IMR-90 (cell line): ENCODE results near the gene CNGB1. TPM values are rescaled to one million over a fixed set of nuclear protein-coding genes. Genes with fewer than 3 reads are reported as not detected.

Experiments
- ATAC-seq: fragments of 200-7000 bp; cut with Tn5 transposase; 2 replicates; pipeline ENCODE4 v1.9.1; 2020; ENCODE audit warnings: low read depth, mild to moderate bottlenecking, moderate library complexity
- BruUV-seq: library from RNA; stranded (reverse); fragments of 400-500 nt; replicated peaks from 2 replicates; lab custom pipeline; 2021; lab: Mats Ljungman, UMichigan
- CTCF ChIA-PET: fragments of 300-600 bp; formaldehyde crosslinking; extraction: SDS; loops from one replicate; lab custom pipeline; 2021; ENCODE audit warnings: antibody characterized with exemption; lab: Yijun Ruan, JAX
- POLR2A ChIA-PET: fragments of 300-600 bp; sonication (Branson Sonifier 250); formaldehyde crosslinking; loops from one replicate; lab custom pipeline; 2022; ENCODE audit warnings: antibody characterized with exemption; ENCODE audit not compliant: unreplicated experiment; lab: Charles Lee
- DNase-seq: peaks from one replicate; pipeline ENCODE4 v3.0.0; 2013
- H2AFZ ChIP-seq: replicated peaks from 2 replicates; pipeline ENCODE3; 2013; ENCODE audit warnings: low read length, mild to moderate bottlenecking; ENCODE audit not compliant: poor library complexity
- H2AK5ac ChIP-seq: 2 replicates; pipeline ENCODE4 v1.6.1; 2013; ENCODE audit warnings: low read depth, low read length, inconsistent platforms
- H2AK9ac ChIP-seq: replicated peaks from 2 replicates; pipeline ENCODE3; 2013; ENCODE audit warnings: mild to moderate bottlenecking, low read depth, low read length, moderate library complexity; ENCODE audit not compliant: poor library complexity
- H2BK120ac ChIP-seq: 2 replicates; pipeline ENCODE4 v1.6.1; 2013; ENCODE audit warnings: low read depth, low read length, inconsistent platforms
- H2BK15ac ChIP-seq: 3 replicates; pipeline ENCODE4 v1.6.1; 2013; ENCODE audit warnings: low read depth, low read length, inconsistent platforms
- H2BK20ac ChIP-seq: 2 replicates; pipeline ENCODE4 v1.6.1; 2013; ENCODE audit warnings: low read depth, mild to moderate bottlenecking, inconsistent platforms, low read length, moderate library complexity
- H2BK5ac ChIP-seq: 2 replicates; pipeline ENCODE4 v1.6.1; 2013; ENCODE audit warnings: mild to moderate bottlenecking, low read depth, low read length, inconsistent platforms; ENCODE audit not compliant: poor library complexity, severe bottlenecking
- H3K14ac ChIP-seq: replicated peaks from 2 replicates; pipeline ENCODE4 v1.6.1; 2013; ENCODE audit warnings: low read depth, low read length, inconsistent platforms
- H3K18ac ChIP-seq: 2 replicates; pipeline ENCODE4 v1.6.1; 2013; ENCODE audit warnings: low read depth, low read length, control low read depth
- H3K23ac ChIP-seq: 2 replicates; pipeline ENCODE4 v1.6.1; 2013; ENCODE audit warnings: low read depth, low read length, inconsistent platforms
- H3K27ac ChIP-seq: 2 replicates; pipeline ENCODE4 v1.5.1; 2013; ENCODE audit warnings: mild to moderate bottlenecking, control low read depth, low read length; ENCODE audit not compliant: insufficient read depth
- H3K27me3 ChIP-seq: 2 replicates; pipeline ENCODE4 v1.6.1; 2013; ENCODE audit warnings: low read length; ENCODE audit not compliant: control insufficient read depth, insufficient read depth
- H3K36me3 ChIP-seq: 2 replicates; pipeline ENCODE4 v1.6.1; 2013; ENCODE audit warnings: low read length, mixed read lengths; ENCODE audit not compliant: control insufficient read depth, insufficient read depth
- H3K4ac ChIP-seq: 2 replicates; pipeline ENCODE4 v1.6.1; 2013; ENCODE audit warnings: low read depth, low read length, inconsistent platforms
- H3K4me1 ChIP-seq: 2 replicates; pipeline ENCODE4 v1.6.1; 2013; ENCODE audit warnings: low read length, mixed read lengths; ENCODE audit not compliant: control insufficient read depth, insufficient read depth
- H3K4me2 ChIP-seq: 2 replicates; pipeline ENCODE4 v1.6.1; 2013; ENCODE audit warnings: low read depth, mild to moderate bottlenecking, control low read depth, low read length, moderate library complexity
- H3K4me3 ChIP-seq: 2 replicates; pipeline ENCODE4 v1.5.1; 2013; ENCODE audit warnings: low read depth, mild to moderate bottlenecking, control low read depth, low read length, moderate library complexity; ENCODE audit not compliant: insufficient read depth
- H3K56ac ChIP-seq: 2 replicates; pipeline ENCODE4 v1.6.1; 2013; ENCODE audit warnings: low read length, inconsistent platforms; ENCODE audit not compliant: insufficient read depth; ENCODE audit errors: extremely low read depth
- H3K79me1 ChIP-seq, 2 experiments: 2 replicates each; pipeline ENCODE4 v1.6.1; 2013; ENCODE audit warnings: low read length in 2 of 2, inconsistent platforms in 1 of 2, low read depth in 1 of 2
- H3K9ac ChIP-seq: 2 replicates; pipeline ENCODE4 v1.6.1; 2013; ENCODE audit warnings: low read depth, low read length, control low read depth
- H3K9me1 ChIP-seq: 2 replicates; pipeline ENCODE4 v1.6.1; 2013; ENCODE audit warnings: low read length, inconsistent platforms; ENCODE audit not compliant: insufficient read depth
- H3K9me3 ChIP-seq: 2 replicates; pipeline ENCODE4 v1.6.1; 2013; ENCODE audit warnings: low read length; ENCODE audit not compliant: control insufficient read depth, insufficient read depth
- H4K20me1 ChIP-seq: 2 replicates; pipeline ENCODE4 v1.6.1; 2013; ENCODE audit warnings: low read length, inconsistent platforms; ENCODE audit not compliant: insufficient read depth
- H4K5ac ChIP-seq: 2 replicates; pipeline ENCODE4 v1.6.1; 2013; ENCODE audit warnings: mild to moderate bottlenecking, low read depth, low read length, control low read depth
- H4K8ac ChIP-seq, 2 experiments: 2 replicates each; pipeline ENCODE4 v1.6.1; 2013; ENCODE audit warnings: low read depth in 2 of 2, low read length in 2 of 2, control low read depth in 1 of 2, inconsistent platforms in 1 of 2
- H4K91ac ChIP-seq: 2 replicates; pipeline ENCODE4 v1.6.1; 2013; ENCODE audit warnings: low read depth, low read length, inconsistent platforms; ENCODE audit not compliant: insufficient read depth
- BHLHE40 ChIP-seq: fragments of 150-350 bp; IDR thresholded peaks from 2 replicates; pipeline ENCODE4 v1.6.1; 2016; ENCODE audit warnings: mild to moderate bottlenecking, low read depth, low read length
- CEBPB ChIP-seq: IDR thresholded peaks from 2 replicates; pipeline ENCODE4 v1.6.1; 2012; ENCODE audit warnings: low read depth, low read length, improper control_type of control experiment
- CHD1 ChIP-seq: IDR thresholded peaks from 2 replicates; pipeline ENCODE4 v1.6.1; 2012; ENCODE audit warnings: low read depth, low read length, improper control_type of control experiment
- FOS ChIP-seq: fragments of 150-350 bp; IDR thresholded peaks from 2 replicates; pipeline ENCODE4 v1.6.1; 2016; ENCODE audit warnings: low read depth, low read length
- MAFK ChIP-seq: IDR thresholded peaks from 2 replicates; pipeline ENCODE4 v1.6.1; 2012; ENCODE audit warnings: low read depth, low read length, improper control_type of control experiment
- MAZ ChIP-seq: IDR thresholded peaks from 2 replicates; pipeline ENCODE4 v1.6.1; 2012; ENCODE audit warnings: low read depth, mild to moderate bottlenecking, low read length, improper control_type of control experiment, moderate library complexity, borderline replicate concordance
- MXI1 ChIP-seq: IDR thresholded peaks from 2 replicates; pipeline ENCODE4 v1.6.1; 2012; ENCODE audit warnings: low read depth, mild to moderate bottlenecking, low read length, moderate library complexity, borderline replicate concordance
- NFE2L2 ChIP-seq: fragments of 150-350 bp; IDR thresholded peaks from 2 replicates; pipeline ENCODE4 v1.6.1; 2016; ENCODE audit warnings: low read depth, mild to moderate bottlenecking, low read length
- POLR2A ChIP-seq: IDR thresholded peaks from 2 replicates; pipeline ENCODE4 v1.6.1; 2012; ENCODE audit warnings: mild to moderate bottlenecking, low read depth, low read length
- RAD21 ChIP-seq: IDR thresholded peaks from 2 replicates; pipeline ENCODE4 v1.6.1; 2012; ENCODE audit warnings: low read length, improper control_type of control experiment
- RCOR1 ChIP-seq: IDR thresholded peaks from 2 replicates; pipeline ENCODE4 v1.6.1; 2012; ENCODE audit warnings: mild to moderate bottlenecking, low read length, improper control_type of control experiment; ENCODE audit not compliant: insufficient replicate concordance
- RFX5 ChIP-seq: IDR thresholded peaks from 2 replicates; pipeline ENCODE4 v1.8.0; 2012; ENCODE audit warnings: low read depth, mild to moderate bottlenecking, low read length, moderate library complexity
- SMC3 ChIP-seq: fragments of 150-350 bp; IDR thresholded peaks from 2 replicates; pipeline ENCODE4 v1.6.1; 2016; ENCODE audit warnings: low read depth, mild to moderate bottlenecking, antibody characterized with exemption, low read length, moderate library complexity
- WGBS, 2 experiments: methylation state at CpG; one replicate each; pipeline versions ENCODE4 v1.1.5 to v1.1.7; 2013; ENCODE audit warnings: missing lambda C conversion rate in 2 of 2; ENCODE audit not compliant: insufficient read length in 1 of 2; ENCODE audit errors: extremely low coverage in 2 of 2; 5-methylcytosine and 5-hydroxymethylcytosine counted together
- dilution Hi-C: fragments of 300-500 bp; cut with HindIII; formaldehyde crosslinking; loops from one replicate; pipeline ENCODE4 v1.14.3; 2018; ENCODE audit warnings: low sequenced_read_pairs; ENCODE audit not compliant: unreplicated experiment
- in situ Hi-C: fragments of 300-500 bp; cut with MboI; formaldehyde crosslinking; loops from 3 replicates; pipeline ENCODE4 v1.14.3; 2019; ENCODE audit warnings: low sequenced_read_pairs, inconsistent platforms, mixed read lengths
- intact Hi-C: fragments of 100-400 bp; cut with micrococcal nuclease; formaldehyde crosslinking; loops from 2 replicates; pipeline ENCODE4 v1.10.0; 2022
- polyA plus RNA-seq, 3 experiments: library from polyadenylated mRNA; depleted of rRNA; stranded (reverse); fragments of >200 nt; gene quantifications; 2 replicates each; pipeline ENCODE4 v1.2.3, GENCODE V29; 2012; ENCODE audit warnings: low replicate concordance in 1 of 3
- total RNA-seq: library from RNA; depleted of rRNA; stranded (reverse); fragments of >200 nt; gene quantifications from 2 replicates; pipeline ENCODE4 v1.2.3, GENCODE V29; 2012
- TF ChIP-seq, protein P1 (sequence below): fragments of 150-350 bp; IDR thresholded peaks from 2 replicates; pipeline ENCODE4 v1.6.1; 2016; ENCODE audit warnings: low read depth, mild to moderate bottlenecking, low read length, moderate library complexity, borderline replicate concordance
- TF ChIP-seq, protein P2 (sequence below): conservative IDR thresholded peaks from 2 replicates; pipeline ENCODE4 v1.5.1; 2012; ENCODE audit warnings: mild to moderate bottlenecking, low read depth, low read length, improper control_type of control experiment

CNGB1 gene
- total and polyA plus RNA-seq, 2 of the 4 experiments (the other 2 are of a cell fraction), result not detected

DNA sequence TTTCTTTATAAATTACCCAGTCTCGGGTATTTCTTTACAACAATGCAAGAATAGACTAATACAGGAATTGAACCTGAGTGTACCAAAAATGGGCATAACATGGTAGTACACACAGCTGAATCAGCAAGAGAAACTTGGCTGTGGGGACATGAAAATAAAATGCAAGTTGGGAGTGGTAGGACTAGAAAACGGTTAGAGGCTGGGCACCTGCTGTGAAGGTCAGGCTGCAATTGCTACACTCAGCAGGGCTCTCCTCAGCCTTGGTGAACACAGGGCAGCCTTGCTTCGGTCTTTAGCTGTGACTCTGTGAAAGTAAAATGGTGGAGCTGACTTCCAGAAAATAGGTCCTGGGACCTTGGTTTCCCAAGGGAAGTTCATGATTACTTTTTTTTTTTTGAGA, 45.6 kb downstream of the CNGB1 start:
- BruUV-seq, result no TSS peak

More for the DNA sequence above, 45.6 kb downstream of the CNGB1 start:
- TF ChIP-seq MAFK, result no peak
- TF ChIP-seq MXI1, result no peak
- TF ChIP-seq, protein P1, sequence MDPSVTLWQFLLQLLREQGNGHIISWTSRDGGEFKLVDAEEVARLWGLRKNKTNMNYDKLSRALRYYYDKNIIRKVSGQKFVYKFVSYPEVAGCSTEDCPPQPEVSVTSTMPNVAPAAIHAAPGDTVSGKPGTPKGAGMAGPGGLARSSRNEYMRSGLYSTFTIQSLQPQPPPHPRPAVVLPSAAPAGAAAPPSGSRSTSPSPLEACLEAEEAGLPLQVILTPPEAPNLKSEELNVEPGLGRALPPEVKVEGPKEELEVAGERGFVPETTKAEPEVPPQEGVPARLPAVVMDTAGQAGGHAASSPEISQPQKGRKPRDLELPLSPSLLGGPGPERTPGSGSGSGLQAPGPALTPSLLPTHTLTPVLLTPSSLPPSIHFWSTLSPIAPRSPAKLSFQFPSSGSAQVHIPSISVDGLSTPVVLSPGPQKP, result no peak
- TF ChIP-seq BHLHE40, result no peak
- no peak for TF ChIP-seq RAD21
- TF ChIP-seq NFE2L2, result no peak
- TF ChIP-seq FOS, result no peak
- no peak for TF ChIP-seq CHD1
- TF ChIP-seq RFX5, result no peak
- TF ChIP-seq POLR2A, result no peak
- TF ChIP-seq CEBPB, result no peak
- no peak for TF ChIP-seq MAZ
- TF ChIP-seq SMC3, result no peak
- TF ChIP-seq RCOR1, result no peak
- TF ChIP-seq, protein P2, sequence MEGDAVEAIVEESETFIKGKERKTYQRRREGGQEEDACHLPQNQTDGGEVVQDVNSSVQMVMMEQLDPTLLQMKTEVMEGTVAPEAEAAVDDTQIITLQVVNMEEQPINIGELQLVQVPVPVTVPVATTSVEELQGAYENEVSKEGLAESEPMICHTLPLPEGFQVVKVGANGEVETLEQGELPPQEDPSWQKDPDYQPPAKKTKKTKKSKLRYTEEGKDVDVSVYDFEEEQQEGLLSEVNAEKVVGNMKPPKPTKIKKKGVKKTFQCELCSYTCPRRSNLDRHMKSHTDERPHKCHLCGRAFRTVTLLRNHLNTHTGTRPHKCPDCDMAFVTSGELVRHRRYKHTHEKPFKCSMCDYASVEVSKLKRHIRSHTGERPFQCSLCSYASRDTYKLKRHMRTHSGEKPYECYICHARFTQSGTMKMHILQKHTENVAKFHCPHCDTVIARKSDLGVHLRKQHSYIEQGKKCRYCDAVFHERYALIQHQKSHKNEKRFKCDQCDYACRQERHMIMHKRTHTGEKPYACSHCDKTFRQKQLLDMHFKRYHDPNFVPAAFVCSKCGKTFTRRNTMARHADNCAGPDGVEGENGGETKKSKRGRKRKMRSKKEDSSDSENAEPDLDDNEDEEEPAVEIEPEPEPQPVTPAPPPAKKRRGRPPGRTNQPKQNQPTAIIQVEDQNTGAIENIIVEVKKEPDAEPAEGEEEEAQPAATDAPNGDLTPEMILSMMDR, result no peak
- no peak overlapping the region for H3K4me2 ChIP-seq
- dilution Hi-C loops (no loop called here), in situ Hi-C loops (no loop called here), intact Hi-C loops (no loop called here)
- peaks cover 35% of the 10 kb centered on the region for H3K27me3 ChIP-seq
- H3K9me1 ChIP-seq, result no peaks in the 10 kb centered on the region
- no peak overlapping the region for H4K5ac ChIP-seq
- H3K4me1 ChIP-seq, result no peaks in the 10 kb centered on the region
- no peak overlapping the region for H3K56ac ChIP-seq
- no peak overlapping the region for H3K9ac ChIP-seq
- ATAC-seq (no peak), DNase-seq (no peak)
- WGBS, 2 experiments, result no CpG with 5 or more reads among the region's 3 CpGs
- H4K91ac ChIP-seq, result no peak overlapping the region
- no peak overlapping the region for H3K23ac ChIP-seq
- H2AFZ ChIP-seq, result no peak overlapping the region
- H3K14ac ChIP-seq, result no peak overlapping the region
- H3K36me3 ChIP-seq, result no peaks in the 10 kb centered on the region
- H3K18ac ChIP-seq, result no peak overlapping the region
- no peak overlapping the region for H3K4me3 ChIP-seq
- CTCF ChIA-PET, result interaction anchor here (1.1 to 1.2 kb wide), 2 partner anchors 9 to 20 kb away, joined by 3 read pairs; no protein-coding TSS in a partner anchor
- no peak overlapping the region for H2AK9ac ChIP-seq
- H2AK5ac ChIP-seq, result no peak overlapping the region
- no peaks in the 10 kb centered on the region for H3K79me1 ChIP-seq
- no peaks in the 10 kb centered on the region for H4K20me1 ChIP-seq
- H2BK120ac ChIP-seq, result no peak overlapping the region
- no peak overlapping the region for H2BK20ac ChIP-seq
- no peak overlapping the region for H3K27ac ChIP-seq
- H4K8ac ChIP-seq, result no peak overlapping the region
- H2BK5ac ChIP-seq, result no peak overlapping the region
- POLR2A ChIA-PET, result no interaction called here
- no peak overlapping the region for H2BK15ac ChIP-seq
- H3K9me3 ChIP-seq, result 0 out of 2 replicates have a peak, but pooled peaks cover 3% of the 10 kb centered on the region
- H3K4ac ChIP-seq, result no peak overlapping the region
